Measurements from ENCODE around the gene SGPL1.

The SGPL1 gene

DNA sequence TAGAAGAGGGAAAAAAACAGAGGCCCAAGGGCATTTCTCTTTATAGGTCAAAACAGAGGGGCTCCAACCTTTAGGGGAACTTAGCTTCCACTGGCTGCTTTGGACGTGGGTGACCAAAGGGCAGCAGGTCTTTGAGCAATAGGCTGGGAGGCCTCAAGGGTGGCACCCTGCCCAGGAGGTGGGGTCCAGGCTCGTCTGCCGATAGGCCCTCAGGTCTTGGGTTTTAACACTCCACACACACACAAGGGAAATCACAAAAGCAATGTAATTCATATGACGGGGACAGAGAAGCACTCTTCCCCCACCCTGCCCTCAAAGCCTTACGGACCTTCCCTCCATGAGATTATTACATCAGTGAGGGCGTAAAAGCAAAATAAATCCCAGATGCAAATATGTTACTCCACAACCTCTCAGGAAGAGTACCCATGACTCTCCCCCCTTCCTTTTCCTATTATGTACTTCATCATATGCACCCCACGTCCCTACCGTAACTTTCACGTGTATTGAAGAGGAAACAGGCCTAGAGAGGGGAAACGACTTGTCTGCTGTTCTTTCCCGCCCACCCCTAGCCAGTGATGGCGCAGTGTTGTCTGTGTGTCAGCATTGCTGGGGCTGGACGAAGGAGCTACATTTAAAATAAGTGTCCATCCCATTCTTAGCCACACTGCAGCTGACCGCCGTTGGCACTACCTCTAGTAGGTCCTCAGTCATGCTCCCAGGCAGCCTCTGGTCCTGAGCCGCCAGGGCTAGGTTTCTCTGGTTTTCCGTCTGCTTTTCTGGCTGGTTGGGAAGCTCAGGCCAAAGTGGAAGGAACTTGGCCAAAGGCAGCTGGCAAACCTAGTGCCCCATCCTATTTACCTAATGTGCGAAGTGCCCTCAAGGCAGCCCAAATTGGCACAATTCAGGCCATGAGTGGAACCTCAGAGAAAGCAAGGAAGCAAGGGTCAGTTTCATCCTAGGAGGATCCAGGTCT is 70.5 kb downstream of the SGPL1 start:
- no peak overlapping the region for H3K4me3 ChIP-seq (ENCODE audit: low read depth, low read length)
- TF ChIP-seq, protein P1, sequence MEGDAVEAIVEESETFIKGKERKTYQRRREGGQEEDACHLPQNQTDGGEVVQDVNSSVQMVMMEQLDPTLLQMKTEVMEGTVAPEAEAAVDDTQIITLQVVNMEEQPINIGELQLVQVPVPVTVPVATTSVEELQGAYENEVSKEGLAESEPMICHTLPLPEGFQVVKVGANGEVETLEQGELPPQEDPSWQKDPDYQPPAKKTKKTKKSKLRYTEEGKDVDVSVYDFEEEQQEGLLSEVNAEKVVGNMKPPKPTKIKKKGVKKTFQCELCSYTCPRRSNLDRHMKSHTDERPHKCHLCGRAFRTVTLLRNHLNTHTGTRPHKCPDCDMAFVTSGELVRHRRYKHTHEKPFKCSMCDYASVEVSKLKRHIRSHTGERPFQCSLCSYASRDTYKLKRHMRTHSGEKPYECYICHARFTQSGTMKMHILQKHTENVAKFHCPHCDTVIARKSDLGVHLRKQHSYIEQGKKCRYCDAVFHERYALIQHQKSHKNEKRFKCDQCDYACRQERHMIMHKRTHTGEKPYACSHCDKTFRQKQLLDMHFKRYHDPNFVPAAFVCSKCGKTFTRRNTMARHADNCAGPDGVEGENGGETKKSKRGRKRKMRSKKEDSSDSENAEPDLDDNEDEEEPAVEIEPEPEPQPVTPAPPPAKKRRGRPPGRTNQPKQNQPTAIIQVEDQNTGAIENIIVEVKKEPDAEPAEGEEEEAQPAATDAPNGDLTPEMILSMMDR (IDR thresholded peaks at IDR 0.05; ENCODE audit: insufficient read depth, low read depth, low read length, missing control alignments), result no peak
- no peak for DNase-seq (ENCODE audit: low read depth)

DNA sequence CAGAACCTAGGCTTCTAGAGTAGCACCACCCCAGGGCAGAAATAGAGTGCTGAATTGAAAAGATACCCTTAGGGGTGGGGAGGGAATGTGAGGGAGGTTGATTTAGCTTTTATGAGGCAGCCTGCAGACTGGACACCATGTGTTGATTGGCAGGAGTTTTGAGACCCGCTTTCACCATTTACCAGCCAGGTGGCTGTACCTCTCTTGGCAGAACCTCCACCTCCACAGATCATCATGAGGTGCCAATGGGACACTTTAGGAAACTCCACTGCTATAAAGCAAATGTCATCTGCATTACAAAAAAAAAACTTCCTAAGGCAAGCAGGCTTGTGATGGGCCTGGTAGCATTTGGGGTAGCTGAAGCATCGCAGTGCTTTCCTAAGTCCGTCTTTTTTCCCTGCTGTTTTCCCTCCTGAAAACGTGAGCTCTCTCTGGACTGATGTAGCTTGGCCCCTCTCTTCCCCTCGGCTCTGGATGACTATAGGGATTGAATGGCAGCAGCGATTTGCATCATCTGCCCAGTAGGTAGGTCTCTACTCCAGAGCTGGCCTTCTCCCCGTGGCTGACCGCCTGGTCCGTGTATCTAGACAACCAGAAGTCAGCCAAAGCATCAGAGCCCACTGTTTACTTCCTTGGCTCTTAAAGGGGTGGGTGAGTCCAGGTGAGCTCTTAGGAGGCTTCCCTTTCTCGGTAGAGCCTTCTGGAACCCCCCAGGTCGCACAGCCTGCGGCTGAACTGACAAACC is 71.3 kb downstream of the SGPL1 start:
- peak overlapping the region; percentile 93 for H3K4me3 ChIP-seq (ENCODE audit: low read depth, low read length)
- TF ChIP-seq, protein P1 (IDR thresholded peaks at IDR 0.05; ENCODE audit: insufficient read depth, low read depth, low read length, missing control alignments), result no peak
- DNase-seq (ENCODE audit: low read depth), result no peak

DNA sequence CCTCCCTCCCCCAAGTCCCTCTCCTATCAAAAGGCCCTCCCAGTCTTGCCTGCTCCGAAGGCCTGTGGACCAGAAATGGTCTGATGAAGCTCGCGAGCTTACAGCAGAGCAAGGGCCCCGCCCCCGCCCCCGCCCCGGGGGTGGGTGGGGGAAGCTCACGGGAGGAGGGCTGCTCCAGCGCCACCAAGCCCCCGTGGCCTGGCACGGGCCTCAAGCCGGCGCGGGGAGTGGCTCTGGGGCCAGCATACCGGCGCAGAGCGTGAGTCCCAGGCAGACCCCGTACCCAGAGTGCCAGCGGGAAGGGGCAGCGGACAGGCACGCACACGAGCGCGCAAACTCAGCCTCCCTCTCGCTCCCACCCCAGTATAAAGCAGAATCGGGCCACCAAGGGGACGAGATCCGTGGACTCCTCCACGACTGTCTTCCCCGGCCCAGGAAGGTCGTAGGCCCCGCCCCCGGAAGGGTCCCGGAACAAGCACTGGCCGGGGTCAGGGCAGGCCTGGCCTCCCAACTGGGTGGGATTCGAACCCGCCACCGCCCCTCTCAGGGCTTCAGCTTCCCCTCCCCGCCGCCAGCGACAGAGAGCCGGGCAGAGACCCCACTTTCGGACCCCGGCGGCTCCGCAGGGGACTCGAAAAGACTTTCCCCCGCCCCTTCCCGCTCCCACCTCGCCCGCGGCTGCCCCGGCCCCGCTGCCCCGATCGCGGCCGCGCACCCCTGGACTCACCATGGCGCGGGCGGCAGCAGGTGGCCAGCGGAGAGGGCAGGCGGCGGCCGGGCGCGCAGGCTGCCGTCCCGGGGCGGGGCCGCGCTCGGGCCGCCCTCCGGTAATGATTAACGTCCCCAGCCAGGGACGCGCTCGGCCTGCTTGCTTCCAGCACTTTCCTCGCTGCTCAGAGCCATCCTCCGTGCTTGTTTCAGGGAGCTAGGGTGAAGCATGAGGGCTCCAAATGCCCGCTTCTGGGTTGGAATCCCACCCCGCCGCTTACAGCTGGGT is 72.4 kb downstream of the SGPL1 start, which contains the start of gene PCBD1:
TSS of gene PCBD1 (minus strand) at position 762 of the 997 bp plus-strand sequence. CDS start at position 730, 32 bp downstream.
- TF ChIP-seq, protein P1 (IDR thresholded peaks at IDR 0.05; ENCODE audit: insufficient read depth, low read depth, low read length, missing control alignments), result no peak
- DNase-seq (ENCODE audit: low read depth), result peak; percentile 79
- peak within 1 kb of the TSS; percentile 93 for H3K4me3 ChIP-seq (ENCODE audit: low read depth, low read length)

DNA sequence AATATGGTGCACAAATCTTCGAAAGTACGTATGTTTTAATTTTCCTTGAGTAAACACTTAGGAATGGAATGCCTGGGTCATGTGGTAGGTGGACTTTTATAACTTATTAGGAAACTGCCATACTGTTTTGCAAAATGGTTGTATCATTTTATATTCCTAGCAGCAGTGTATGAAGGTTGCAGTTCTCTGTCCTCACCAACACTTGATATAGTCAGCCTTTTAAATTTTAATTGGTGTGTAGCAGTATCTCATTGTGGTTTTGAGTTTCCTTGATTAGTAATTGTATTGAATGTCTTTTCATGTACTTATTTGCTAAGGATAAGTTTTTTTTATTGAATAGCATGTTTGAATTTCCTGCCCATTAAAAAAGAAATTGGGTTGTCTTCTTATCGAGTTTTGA is 73.5 kb downstream of the SGPL1 start:
- TF ChIP-seq, protein P1 (IDR thresholded peaks at IDR 0.05; ENCODE audit: insufficient read depth, low read depth, low read length, missing control alignments), result no peak
- DNase-seq (ENCODE audit: low read depth), result no peak
- no peak overlapping the region for H3K4me3 ChIP-seq (ENCODE audit: low read depth, low read length)

DNA sequence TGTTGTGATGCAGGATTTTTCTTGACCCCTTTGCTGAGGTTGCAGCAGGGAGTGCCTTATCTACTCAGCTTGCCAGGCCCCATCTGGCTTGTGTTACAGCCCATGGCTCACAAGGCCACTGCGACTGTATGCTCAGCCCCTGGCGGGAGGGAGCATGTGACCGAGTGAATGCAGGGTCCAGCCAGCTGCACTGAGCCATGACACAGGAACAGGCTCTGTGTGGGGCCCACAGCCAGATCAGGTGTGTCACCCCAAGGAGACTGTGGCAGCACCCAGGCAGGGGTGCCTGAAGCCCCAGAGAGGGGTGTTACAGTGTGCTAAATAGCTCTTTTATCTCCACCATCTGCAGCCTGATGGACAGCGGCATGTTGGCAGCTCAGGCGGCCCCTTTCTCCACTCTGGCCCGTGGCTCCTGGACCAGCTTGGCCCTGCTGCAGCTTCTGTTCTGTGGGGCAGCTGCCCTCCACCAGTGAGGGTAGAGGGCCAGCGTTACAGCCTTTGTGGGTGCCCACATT is 75.2 kb downstream of the SGPL1 start:
- no peak for DNase-seq (ENCODE audit: low read depth)
- TF ChIP-seq, protein P1 (IDR thresholded peaks at IDR 0.05; ENCODE audit: insufficient read depth, low read depth, low read length, missing control alignments), result no peak
- H3K4me3 ChIP-seq (ENCODE audit: low read depth, low read length), result no peak overlapping the region

DNA sequence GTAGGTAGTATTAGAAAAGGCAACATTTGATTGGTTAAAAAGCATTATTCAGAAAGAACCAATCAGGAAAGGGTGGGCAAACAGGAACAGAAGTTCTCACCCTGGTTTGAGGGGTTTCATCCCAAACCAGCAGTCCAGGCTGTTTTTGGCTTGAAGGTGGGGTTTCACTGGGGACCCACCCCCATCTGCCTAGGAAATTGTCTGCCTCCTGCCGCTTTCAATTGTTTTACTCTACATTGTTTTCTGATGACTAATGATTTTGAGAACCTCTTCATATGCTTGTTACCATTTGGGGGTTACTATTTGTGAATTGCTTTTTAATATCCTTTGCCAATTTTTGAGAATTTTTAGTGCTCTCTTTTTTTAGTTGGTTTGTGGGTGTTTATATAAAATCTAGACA is 75.9 kb downstream of the SGPL1 start:
- TF ChIP-seq, protein P1 (IDR thresholded peaks at IDR 0.05; ENCODE audit: insufficient read depth, low read depth, low read length, missing control alignments), result no peak
- H3K4me3 ChIP-seq (ENCODE audit: low read depth, low read length), result no peak overlapping the region
- no peak for DNase-seq (ENCODE audit: low read depth)
